Astrocyte (in vitro differentiated cells and primary cell): ENCODE measurements around the gene LEFTY1.

Experiments
- EZH2 ChIP-seq: IDR thresholded peaks from 2 replicates; pipeline ENCODE4 v1.6.1; 2012; ENCODE audit warnings: mild to moderate bottlenecking, low read length, inconsistent platforms; ENCODE audit not compliant: insufficient read depth
- TF ChIP-seq, protein P1 (sequence below): IDR thresholded peaks from 2 replicates; pipeline ENCODE4 v1.5.1; 2011; ENCODE audit warnings: low read depth, mild to moderate bottlenecking, inconsistent platforms, low read length, moderate library complexity; ENCODE audit not compliant: insufficient read depth

DNA sequence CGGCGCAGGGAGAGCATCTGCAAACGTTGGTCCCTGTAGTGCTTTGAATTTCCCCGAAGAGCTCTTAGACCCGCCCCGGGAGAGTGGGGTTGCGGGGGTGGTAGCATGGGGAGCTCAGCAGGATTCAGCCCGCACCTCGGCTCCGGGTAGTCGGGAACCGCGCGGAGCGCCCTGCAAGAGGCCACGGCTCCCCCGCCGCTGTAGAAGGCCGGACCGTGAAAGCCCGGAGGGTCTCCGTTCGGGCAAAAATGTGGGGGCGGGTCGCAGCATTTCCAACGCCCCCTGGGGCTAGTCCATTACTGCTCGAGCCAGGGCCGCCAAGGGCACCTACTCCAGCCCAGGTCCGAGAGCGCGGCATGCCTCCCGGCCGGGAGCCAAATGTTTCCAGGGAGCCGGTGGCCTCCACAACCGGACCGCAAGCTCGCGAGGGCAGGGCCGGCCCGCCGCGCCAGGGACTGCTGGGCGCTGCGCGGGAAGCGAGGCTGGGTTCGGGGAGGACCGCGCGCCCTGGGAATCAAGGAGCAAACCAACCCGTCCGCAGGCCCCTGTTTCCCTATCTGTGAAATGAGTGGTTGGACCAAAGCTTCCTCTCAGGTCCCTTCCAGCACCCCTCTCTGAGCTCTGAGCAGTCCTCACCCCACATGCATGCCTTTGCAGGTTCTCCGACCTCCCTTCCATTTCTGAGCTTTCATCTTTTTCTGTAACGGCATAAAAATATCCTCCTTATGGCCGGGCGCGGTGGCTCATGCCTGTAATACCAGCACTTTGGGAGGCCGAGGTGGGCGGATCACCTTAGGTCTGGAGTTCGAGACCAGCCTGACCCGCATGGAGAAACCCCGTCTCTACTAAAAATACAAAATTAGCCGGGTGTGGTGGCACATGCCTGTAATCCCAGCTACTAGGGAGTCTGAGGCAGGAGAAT is 6.0 kb downstream of the LEFTY1 start:
- TF ChIP-seq, protein P1, sequence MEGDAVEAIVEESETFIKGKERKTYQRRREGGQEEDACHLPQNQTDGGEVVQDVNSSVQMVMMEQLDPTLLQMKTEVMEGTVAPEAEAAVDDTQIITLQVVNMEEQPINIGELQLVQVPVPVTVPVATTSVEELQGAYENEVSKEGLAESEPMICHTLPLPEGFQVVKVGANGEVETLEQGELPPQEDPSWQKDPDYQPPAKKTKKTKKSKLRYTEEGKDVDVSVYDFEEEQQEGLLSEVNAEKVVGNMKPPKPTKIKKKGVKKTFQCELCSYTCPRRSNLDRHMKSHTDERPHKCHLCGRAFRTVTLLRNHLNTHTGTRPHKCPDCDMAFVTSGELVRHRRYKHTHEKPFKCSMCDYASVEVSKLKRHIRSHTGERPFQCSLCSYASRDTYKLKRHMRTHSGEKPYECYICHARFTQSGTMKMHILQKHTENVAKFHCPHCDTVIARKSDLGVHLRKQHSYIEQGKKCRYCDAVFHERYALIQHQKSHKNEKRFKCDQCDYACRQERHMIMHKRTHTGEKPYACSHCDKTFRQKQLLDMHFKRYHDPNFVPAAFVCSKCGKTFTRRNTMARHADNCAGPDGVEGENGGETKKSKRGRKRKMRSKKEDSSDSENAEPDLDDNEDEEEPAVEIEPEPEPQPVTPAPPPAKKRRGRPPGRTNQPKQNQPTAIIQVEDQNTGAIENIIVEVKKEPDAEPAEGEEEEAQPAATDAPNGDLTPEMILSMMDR, result no peak
- no peak for TF ChIP-seq EZH2
